CMK (cell line): ENCODE measurements around the gene FAM25C.
A peak's percentile ranks its signal among the peaks of the same experiment; 100 is the strongest.
"Not testable (repeated sequence)": the region's sequence is repeated elsewhere in the genome, so short reads cannot be mapped to it uniquely, and the experiment has no call there.

Source experiments
- DNase-seq: peaks from one replicate; pipeline ENCODE4 v3.0.0-alpha.2; 2010; ENCODE audit warnings: low read depth

The FAM25C gene

GRCh38 chr10:47957158-47957557, 42.4 kb downstream of the FAM25C start:
- DNase-seq: not testable (repeated sequence)

DNA sequence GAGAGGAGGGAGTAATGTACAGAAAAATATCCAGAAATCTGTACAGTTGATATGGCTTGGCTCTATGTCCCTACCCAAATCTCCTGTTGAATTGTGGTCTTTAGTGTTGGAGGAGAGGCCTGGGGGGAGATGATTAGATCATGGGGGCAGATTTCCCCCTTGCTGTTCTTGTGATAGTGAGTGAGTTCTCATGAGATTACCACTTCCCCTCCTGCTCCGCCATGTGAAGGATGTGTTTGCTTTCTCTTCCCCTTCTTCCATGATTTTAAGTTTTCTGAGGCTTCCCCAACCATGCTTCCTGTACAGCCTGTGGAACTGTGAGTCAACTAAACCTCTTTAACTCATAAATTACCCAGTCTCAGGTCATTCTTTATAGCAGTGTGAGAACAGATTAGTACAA, 52.2 kb downstream of the FAM25C start:
- DNase-seq: peak; percentile 5
